NT2/D1 (cell line): ENCODE data around the gene GLG1.
"Not testable (repeated sequence)": the region's sequence is repeated elsewhere in the genome, so short reads cannot be mapped to it uniquely, and the experiment has no call there.

Experiments
- SUZ12 ChIP-seq: IDR thresholded peaks from 2 replicates; pipeline ENCODE4 v1.6.1; 2011; ENCODE audit not compliant: insufficient read length, insufficient read depth; ENCODE audit errors: extremely low read depth
- YY1 ChIP-seq: IDR thresholded peaks from 2 replicates; pipeline ENCODE4 v1.6.1; 2011; ENCODE audit not compliant: insufficient read length, insufficient read depth
- ZNF274 ChIP-seq: IDR thresholded peaks from 2 replicates; pipeline ENCODE4 v1.6.1; 2011; ENCODE audit warnings: mild to moderate bottlenecking, low read depth, low read length

DNA sequence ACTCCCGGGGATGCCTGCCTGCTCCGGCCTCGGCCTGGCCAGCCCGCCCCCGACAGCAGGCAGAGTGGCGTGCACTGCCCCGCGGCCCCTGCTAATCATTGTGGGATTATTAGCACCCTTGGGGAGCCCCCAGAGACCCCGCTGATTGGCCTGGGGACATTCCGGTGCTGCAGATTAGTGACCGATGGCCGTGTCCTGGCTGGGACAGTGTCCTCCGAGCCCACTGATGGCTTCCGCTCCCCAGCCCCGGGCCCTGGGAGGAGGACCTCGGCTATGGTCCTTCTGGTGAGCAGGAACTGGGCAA, 185.5 kb downstream of the GLG1 start:
- not testable (repeated sequence) for TF ChIP-seq YY1, SUZ12, ZNF274
